Measurements from ENCODE around the gene FCSK.
"Not testable (repeated sequence)": the region's sequence is repeated elsewhere in the genome, so short reads cannot be mapped to it uniquely, and the experiment has no call there.

- TF ChIP-seq ETV6 (CRISPR knock-in tag; conservative IDR thresholded peaks at IDR 0.05); POLR2A (IDR thresholded peaks at IDR 0.05; ENCODE audit: insufficient read depth in 1 of 2, low read depth in 2 of 2, low read length in 2 of 2); LRRFIP1 (CRISPR knock-in tag; conservative IDR thresholded peaks at IDR 0.05); ZNF776 (CRISPR knock-in tag; IDR thresholded peaks at IDR 0.05); TEAD2 (CRISPR knock-in tag; IDR thresholded peaks at IDR 0.05); ZBTB20 (CRISPR knock-in tag; IDR thresholded peaks at IDR 0.05; ENCODE audit: borderline replicate concordance, low read depth); ZNF121 (CRISPR knock-in tag; IDR thresholded peaks at IDR 0.05); ZNF337 (CRISPR knock-in tag; IDR thresholded peaks at IDR 0.05; ENCODE audit: borderline replicate concordance, low read depth); SMAD9 (CRISPR knock-in tag; IDR thresholded peaks at IDR 0.05); HDAC2 (CRISPR knock-in tag; IDR thresholded peaks at IDR 0.05): not testable (repeated sequence)
Measured at GRCh38 chr16:70406104-70406503, 48.3 kb upstream of the FCSK start.

Measured in HepG2 (cell line).